ENCODE measurements around the gene PRLHR.

Gene PRLHR

GRCh38 chr10:118557946-118558345 lies 37.5 kb downstream of the PRLHR start:
- no peak for DNase-seq

DNA sequence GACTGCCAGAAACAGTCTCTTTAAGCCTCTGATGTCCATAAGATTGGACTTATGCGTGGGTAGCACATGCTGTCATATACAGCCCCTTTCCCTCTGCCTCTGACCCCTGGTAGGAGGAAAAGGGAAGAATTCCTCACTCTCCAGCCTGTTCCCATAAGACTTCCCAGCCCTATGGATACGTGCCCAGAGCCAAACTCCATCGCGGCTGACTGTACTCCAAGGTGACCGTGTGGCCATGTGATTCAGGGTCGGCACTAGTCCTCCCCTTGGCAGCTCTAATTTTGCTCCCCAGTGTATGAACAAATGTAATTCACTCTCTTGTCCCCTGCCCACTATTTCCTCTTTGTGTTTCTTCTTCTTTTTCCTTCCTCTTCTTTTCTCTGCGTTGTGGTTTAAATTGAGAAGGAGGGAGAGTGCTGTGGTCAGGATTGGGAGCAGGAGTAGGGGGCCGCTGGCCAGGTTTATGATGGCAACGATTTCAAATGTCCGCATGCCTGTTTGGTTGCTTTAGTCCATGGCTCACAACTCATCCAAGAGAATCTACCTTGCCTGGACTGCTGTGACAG lies 43.8 kb downstream of the PRLHR start:
- no peak for DNase-seq

DNA sequence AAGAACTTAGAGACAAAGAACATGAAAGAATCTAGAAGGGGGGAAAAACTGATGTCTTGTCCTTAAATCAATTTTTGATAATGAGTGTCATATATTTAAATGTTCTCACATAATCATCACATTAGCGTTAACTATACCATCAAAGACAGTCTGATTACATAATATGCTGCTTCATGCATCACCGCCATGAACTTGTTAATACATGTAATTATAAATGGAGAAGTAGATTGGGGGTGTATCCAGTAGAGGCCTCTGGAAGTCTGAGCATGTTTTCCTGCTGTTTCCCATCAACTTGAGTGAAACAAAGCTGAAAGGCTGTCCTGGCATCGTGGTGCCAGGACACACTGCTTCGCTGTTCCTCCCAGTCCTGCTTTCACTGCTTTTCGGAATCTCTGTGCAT lies 48.2 kb downstream of the PRLHR start:
- no peak for DNase-seq

GRCh38 chr10:118546479-118546878 lies 49.0 kb downstream of the PRLHR start:
- DNase-seq, result no peak

DNA sequence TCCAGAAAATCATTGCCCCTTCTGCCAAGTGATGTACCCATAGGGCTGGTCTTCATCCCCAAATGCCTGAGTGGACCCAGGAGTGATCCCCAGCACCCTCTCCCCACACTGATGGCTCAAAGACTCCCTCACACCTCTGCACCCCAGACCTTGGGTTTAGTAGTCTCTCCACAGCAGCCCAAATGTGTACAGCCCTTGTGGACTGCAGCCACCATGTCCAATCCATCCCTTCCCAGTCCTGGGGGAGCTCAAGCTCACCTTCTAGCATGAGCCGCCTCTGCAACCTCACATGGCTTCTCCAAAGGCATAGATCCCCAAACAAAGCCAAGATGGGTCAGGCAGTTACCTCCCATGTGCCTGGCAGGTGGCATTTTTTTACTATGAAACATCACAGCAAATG lies 50.1 kb downstream of the PRLHR start:
- no peak for DNase-seq

DNA sequence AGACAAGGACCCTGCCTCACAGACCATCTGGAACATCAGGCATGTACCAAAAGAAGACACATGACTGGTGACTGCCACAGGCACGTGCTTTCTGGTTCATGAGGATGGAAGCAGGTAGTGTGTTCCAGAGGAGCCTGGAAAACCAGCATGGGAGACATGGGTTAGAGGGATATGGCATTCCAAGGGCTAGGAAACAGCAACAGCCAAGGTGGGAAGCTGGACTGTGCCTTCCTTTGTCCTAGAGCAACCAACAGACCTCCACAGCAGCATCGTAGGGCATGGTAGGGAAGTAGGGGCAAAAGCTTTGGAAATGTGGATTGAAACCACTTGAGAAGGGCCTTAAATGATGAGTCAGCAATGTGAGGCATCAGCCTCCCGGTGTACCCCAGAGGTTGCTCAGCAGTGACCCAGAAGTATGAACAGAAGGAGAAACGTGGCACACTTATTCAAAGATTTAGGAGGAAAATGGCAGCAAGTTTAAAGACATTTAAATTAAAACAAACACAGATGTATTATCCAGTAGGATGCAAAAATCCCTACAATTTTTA lies 51.0 kb downstream of the PRLHR start:
- no peak for DNase-seq

GRCh38 chr10:118543714-118544400 lies 51.6 kb downstream of the PRLHR start:
- peak; percentile 17 for DNase-seq

- DNase-seq, result no peak
Measured at GRCh38 chr10:118542745-118543144, 52.7 kb downstream of the PRLHR start.

DNA sequence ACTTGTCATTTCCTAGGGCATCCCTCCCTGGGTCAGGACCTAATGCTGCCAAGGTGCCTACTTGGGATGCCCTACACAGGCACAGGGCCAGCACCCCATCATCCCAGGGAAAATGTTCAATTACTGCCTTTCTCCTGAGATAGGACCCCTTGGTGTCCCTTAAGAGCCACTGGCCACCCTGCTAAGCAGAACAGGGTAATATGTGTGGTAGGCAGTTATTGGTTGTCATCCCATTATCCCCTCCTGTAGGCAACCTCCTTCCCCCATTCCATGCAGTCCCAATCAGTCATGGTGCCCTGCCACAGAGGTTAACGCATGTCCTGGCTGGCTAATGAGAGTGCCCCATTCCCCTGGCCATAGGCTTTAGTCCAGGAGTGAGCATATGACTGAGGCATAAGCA lies 53.2 kb downstream of the PRLHR start:
- DNase-seq, result no peak

GRCh38 chr10:118541718-118542117 lies 53.7 kb downstream of the PRLHR start:
- no peak for DNase-seq
